NT2/D1 (cell line): ENCODE measurements around the gene DAPK1.

Source experiments
- SUZ12 ChIP-seq: IDR thresholded peaks from 2 replicates; pipeline ENCODE4 v1.6.1; 2011; ENCODE audit not compliant: insufficient read length, insufficient read depth; ENCODE audit errors: extremely low read depth
- YY1 ChIP-seq: IDR thresholded peaks from 2 replicates; pipeline ENCODE4 v1.6.1; 2011; ENCODE audit not compliant: insufficient read length, insufficient read depth
- ZNF274 ChIP-seq: IDR thresholded peaks from 2 replicates; pipeline ENCODE4 v1.6.1; 2011; ENCODE audit warnings: mild to moderate bottlenecking, low read depth, low read length

DNA sequence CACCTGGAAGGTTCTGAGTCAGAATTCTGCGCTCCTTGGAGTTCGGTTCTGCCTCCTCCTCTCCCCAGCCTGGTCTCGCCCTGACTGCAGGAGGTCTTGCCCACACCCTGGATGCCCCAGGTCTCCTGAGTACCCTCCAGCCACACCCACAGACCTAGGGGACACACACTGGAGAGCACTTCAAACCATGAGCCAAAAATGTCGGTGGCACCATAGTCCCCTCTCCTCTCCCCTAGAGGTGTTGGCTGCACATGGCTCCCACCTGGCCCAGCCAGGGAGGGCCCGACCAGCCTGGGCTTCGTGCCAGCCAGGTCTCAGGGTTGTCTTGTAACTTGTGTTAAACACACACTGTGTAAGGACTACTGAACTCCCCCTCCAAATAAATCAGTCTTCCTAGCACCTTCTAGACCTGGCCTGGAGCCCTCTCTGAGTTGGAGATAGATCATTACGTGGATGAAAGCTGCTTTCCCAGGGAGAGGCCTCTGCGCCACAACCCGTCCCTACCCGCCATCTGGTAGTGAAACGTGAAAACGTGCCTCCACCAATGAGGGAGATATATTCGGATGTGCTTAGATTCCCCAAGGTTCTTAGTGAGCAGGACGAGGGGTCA, 178.3 kb downstream of the DAPK1 start:
- TF ChIP-seq ZNF274, result no peak
- no peak for TF ChIP-seq YY1
- no peak for TF ChIP-seq SUZ12
